GM18867 (cell line): ENCODE results near the gene SLC35F6.
A peak's percentile ranks its signal among the peaks of the same experiment; 100 is the strongest.
"Not testable (repeated sequence)": the region's sequence is repeated elsewhere in the genome, so short reads cannot be mapped to it uniquely, and the experiment has no call there.

Source experiments
- ATAC-seq: cut with Tn5 transposase; IDR thresholded peaks from one replicate; pipeline ENCODE4 v1.9.1; 2021; ENCODE audit warnings: mild to moderate bottlenecking, moderate library complexity; ENCODE audit not compliant: unreplicated experiment

Gene SLC35F6

GRCh38 chr2:26754972-26755670 lies 9.0 kb upstream of the SLC35F6 start:
- no peak for ATAC-seq

- no peak for ATAC-seq
These were observed 7.7 kb upstream of the SLC35F6 start for GRCh38 chr2:26756337-26756736.

GRCh38 chr2:26757873-26758789 lies 6.0 kb upstream of the SLC35F6 start:
- peak; percentile 47 for ATAC-seq

- ATAC-seq, result no peak
These were observed 5.2 kb upstream of the SLC35F6 start for GRCh38 chr2:26758790-26759321.

- no peak for ATAC-seq
These were observed 4.2 kb upstream of the SLC35F6 start for GRCh38 chr2:26759845-26760244.

- not testable (repeated sequence) for ATAC-seq
These were observed 3.1 kb upstream of the SLC35F6 start for GRCh38 chr2:26760991-26761390.

- no peak for ATAC-seq
These were observed 1.1 kb upstream of the SLC35F6 start for GRCh38 chr2:26763019-26763418.

- ATAC-seq, result no peak
These were observed 822 bp downstream of the SLC35F6 start for GRCh38 chr2:26764906-26765305.

GRCh38 chr2:26765475-26766200 lies 1.6 kb downstream of the SLC35F6 start:
- no peak for ATAC-seq

GRCh38 chr2:26767129-26767528 lies 3.0 kb downstream of the SLC35F6 start:
- no peak for ATAC-seq

GRCh38 chr2:26767894-26768487 lies 3.9 kb downstream of the SLC35F6 start:
- ATAC-seq, result no peak

- no peak for ATAC-seq
These were observed 4.6 kb downstream of the SLC35F6 start for GRCh38 chr2:26768759-26769088.

- ATAC-seq, result no peak
These were observed 5.1 kb downstream of the SLC35F6 start for GRCh38 chr2:26769089-26769761.

GRCh38 chr2:26770986-26771586 lies 7.0 kb downstream of the SLC35F6 start:
- ATAC-seq, result no peak

GRCh38 chr2:26772064-26773001 lies 8.2 kb downstream of the SLC35F6 start:
- ATAC-seq, result no peak

GRCh38 chr2:26776195-26776800 lies 12.2 kb downstream of the SLC35F6 start:
- no peak for ATAC-seq

- no peak for ATAC-seq
These were observed 14.0 kb downstream of the SLC35F6 start for GRCh38 chr2:26778098-26778497.

- ATAC-seq, result no peak
These were observed 14.4 kb downstream of the SLC35F6 start for GRCh38 chr2:26778507-26778906.
